GM13977 (cell line): ENCODE measurements around the gene CREB3.

Experiments used
- DNase-seq: peaks from one replicate; pipeline ENCODE4 v3.0.0; 2012; ENCODE audit warnings: low spot score
- CTCF ChIP-seq: IDR thresholded peaks from 2 replicates; pipeline ENCODE4 v1.5.1; 2012; ENCODE audit warnings: mild to moderate bottlenecking, control low read depth; ENCODE audit not compliant: insufficient read depth; ENCODE audit errors: extremely low read depth, missing control alignments
- in situ Hi-C: fragments of 300-500 bp; cut with MboI; formaldehyde crosslinking; loops from one replicate; pipeline ENCODE4 v1.12.0; 2022; ENCODE audit warnings: low sequenced_read_pairs, low pct_unique_long_range_greater_than_20kb, mixed read lengths, inconsistent platforms; ENCODE audit not compliant: unreplicated experiment

The CREB3 gene

GRCh38 chr9:35725362-35725761, 7.1 kb upstream of the CREB3 start:
- in situ Hi-C loops: loop anchor here (10.0 kb wide), 1 partner anchor 61 kb away; the partner anchor contains the start of gene ARHGEF39
- DNase-seq: no peak

GRCh38 chr9:35726931-35727330, 5.5 kb upstream of the CREB3 start:
- DNase-seq: no peak
- in situ Hi-C loops: loop anchor here (10.0 kb wide), 1 partner anchor 62 kb away; the partner anchor contains the start of gene ARHGEF39
- TF ChIP-seq CTCF: peak; percentile 38

More at GRCh38 chr9:35725362-35725761, 7.1 kb upstream of the CREB3 start:
- TF ChIP-seq CTCF: no peak

DNA sequence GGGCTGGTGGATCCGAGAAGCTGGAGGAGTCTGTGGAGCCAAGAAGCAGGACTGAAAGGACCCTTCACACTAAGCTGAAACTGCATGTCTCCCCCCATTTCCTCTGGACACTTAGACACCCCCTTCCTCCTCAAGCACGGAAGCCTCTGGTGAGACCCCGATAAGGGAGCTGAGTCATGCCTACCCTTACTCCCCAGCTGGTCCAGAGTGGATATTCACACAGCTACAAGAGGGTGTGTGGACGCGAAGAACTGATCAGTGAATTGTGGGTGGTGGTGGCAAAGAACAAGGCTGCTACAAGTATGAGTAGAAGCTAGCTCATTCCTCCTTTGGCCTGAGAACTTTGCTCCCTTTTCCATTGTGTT, 4.8 kb upstream of the CREB3 start:
- no peak for TF ChIP-seq CTCF
- no peak for DNase-seq
- in situ Hi-C loops: loop anchor here (10.0 kb wide), 1 partner anchor 63 kb away; the partner anchor contains the start of gene ARHGEF39

GRCh38 chr9:35728041-35728971, 4.2 kb upstream of the CREB3 start:
- TF ChIP-seq CTCF: no peak
- in situ Hi-C loops: loop anchor here (10.0 kb wide), 1 partner anchor 64 kb away; the partner anchor contains the start of gene ARHGEF39
- peak; percentile 74 for DNase-seq

- in situ Hi-C loops: loop anchor here (10.0 kb wide), 1 partner anchor 64 kb away; the partner anchor contains the start of gene ARHGEF39
- TF ChIP-seq CTCF: no peak
- DNase-seq: no peak
Observed at GRCh38 chr9:35729101-35729500, 3.4 kb upstream of the CREB3 start.

DNA sequence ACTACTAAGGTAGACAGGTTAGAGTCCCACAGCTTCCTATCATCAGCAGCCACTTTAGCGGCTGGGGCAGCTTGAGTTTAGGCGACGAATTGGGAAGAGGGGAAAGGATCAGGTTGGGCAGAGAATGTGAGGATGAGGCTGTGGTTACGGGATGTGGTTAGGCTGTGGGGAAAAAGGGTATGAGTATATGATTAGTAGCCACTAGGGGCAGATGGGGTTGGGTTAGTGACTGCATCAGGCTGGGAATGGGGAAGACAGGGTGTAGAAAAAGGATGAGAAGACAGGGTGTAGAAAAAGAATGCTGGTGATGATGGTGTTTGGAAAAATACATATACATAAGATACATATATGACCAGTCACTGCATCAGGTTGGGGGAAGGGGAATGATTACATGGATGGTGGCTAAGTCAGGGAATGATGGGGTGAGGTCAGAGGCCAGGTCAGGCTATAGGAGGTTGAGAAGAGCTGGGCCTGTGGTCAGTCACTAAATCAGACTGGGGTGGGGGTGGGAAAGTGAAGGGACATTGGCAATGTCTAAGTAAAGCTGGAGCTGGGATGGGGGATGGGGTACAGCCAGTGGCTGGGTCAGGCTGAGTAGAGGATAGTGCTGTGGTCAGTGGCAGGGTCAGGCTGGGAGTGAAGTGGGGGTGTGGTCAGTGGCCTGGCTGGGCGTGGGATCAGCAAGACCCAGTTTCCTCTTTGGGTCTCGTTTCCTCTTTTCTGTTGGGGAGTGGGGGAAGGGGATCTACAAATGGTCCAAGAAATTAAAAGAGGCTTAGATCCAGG, 2.6 kb upstream of the CREB3 start:
- peak; percentile 53 for TF ChIP-seq CTCF
- no peak for DNase-seq
- in situ Hi-C loops: loop anchor here (10.0 kb wide), 1 partner anchor 65 kb away; the partner anchor contains the start of gene ARHGEF39
